ENCODE data around the gene HMGXB4.

Gene HMGXB4

GRCh38 chr22:35257321-35258190 lies at the start of gene HMGXB4:
Gene HMGXB4 (plus strand): TSS chr22:35257493. CDS start chr22:35262391, 4,898 bp downstream.
- Histone ChIP-seq H2AFZ (ENCODE audit: low read length, unreplicated experiment) (peak within 1 kb of the TSS; percentile 70), H3K79me2 (ENCODE audit: control insufficient read depth, insufficient read depth, low read length, unreplicated experiment) (peaks cover 38% of the 10 kb centered on the region), H3K27me3 (ENCODE audit: insufficient read depth, low read length) (no peaks in the 10 kb centered on the region), H3K27ac (ENCODE audit: low read depth, low read length) (peak within 1 kb of the TSS; percentile 74; the same call in 1 of the 2 replicates), H3K4me1 (ENCODE audit: control insufficient read depth, insufficient read depth, low read length, unreplicated experiment) (peaks cover 6% of the 10 kb centered on the region), H3K4me3 (ENCODE audit: low read depth, low read length) (peak within 1 kb of the TSS; percentile 88), H3K36me3 (ENCODE audit: insufficient read depth, low read length) (no peaks in the 10 kb centered on the region)

GRCh38 chr22:35208003-35208402 lies 49.3 kb upstream of the HMGXB4 start:
- Histone ChIP-seq H3K4me3 (ENCODE audit: low read depth, low read length) (no peak overlapping the region), H3K27ac (ENCODE audit: low read depth, low read length) (no peak overlapping the region), H3K36me3 (ENCODE audit: insufficient read depth, low read length) (no peaks in the 10 kb centered on the region), H3K4me1 (ENCODE audit: control insufficient read depth, insufficient read depth, low read length, unreplicated experiment) (no peaks in the 10 kb centered on the region), H3K79me2 (ENCODE audit: control insufficient read depth, insufficient read depth, low read length, unreplicated experiment) (no peaks in the 10 kb centered on the region), H3K27me3 (ENCODE audit: insufficient read depth, low read length) (no peaks in the 10 kb centered on the region), H2AFZ (ENCODE audit: low read length, unreplicated experiment) (no peak overlapping the region)

- Histone ChIP-seq H3K79me2 (ENCODE audit: control insufficient read depth, insufficient read depth, low read length, unreplicated experiment) (no peaks in the 10 kb centered on the region), H3K36me3 (ENCODE audit: insufficient read depth, low read length) (no peaks in the 10 kb centered on the region), H2AFZ (ENCODE audit: low read length, unreplicated experiment) (no peak overlapping the region), H3K27me3 (ENCODE audit: insufficient read depth, low read length) (no peaks in the 10 kb centered on the region), H3K4me1 (ENCODE audit: control insufficient read depth, insufficient read depth, low read length, unreplicated experiment) (no peaks in the 10 kb centered on the region), H3K4me3 (ENCODE audit: low read depth, low read length) (no peak overlapping the region), H3K27ac (ENCODE audit: low read depth, low read length) (no peak overlapping the region)
Observed at GRCh38 chr22:35209203-35209602, 48.1 kb upstream of the HMGXB4 start.

GRCh38 chr22:35212009-35212408 lies 45.3 kb upstream of the HMGXB4 start:
- no peaks in the 10 kb centered on the region for H3K27me3 ChIP-seq (ENCODE audit: insufficient read depth, low read length)
- H3K27ac ChIP-seq (ENCODE audit: low read depth, low read length) = no peak overlapping the region
- no peaks in the 10 kb centered on the region for H3K4me1 ChIP-seq (ENCODE audit: control insufficient read depth, insufficient read depth, low read length, unreplicated experiment)
- H3K79me2 ChIP-seq (ENCODE audit: control insufficient read depth, insufficient read depth, low read length, unreplicated experiment) = no peaks in the 10 kb centered on the region
- H3K36me3 ChIP-seq (ENCODE audit: insufficient read depth, low read length) = no peaks in the 10 kb centered on the region
- no peak overlapping the region for H2AFZ ChIP-seq (ENCODE audit: low read length, unreplicated experiment)
- no peak overlapping the region for H3K4me3 ChIP-seq (ENCODE audit: low read depth, low read length)

GRCh38 chr22:35212996-35213395 lies 44.3 kb upstream of the HMGXB4 start:
- no peaks in the 10 kb centered on the region for H3K36me3 ChIP-seq (ENCODE audit: insufficient read depth, low read length)
- H3K4me3 ChIP-seq (ENCODE audit: low read depth, low read length) = no peak overlapping the region
- H3K27me3 ChIP-seq (ENCODE audit: insufficient read depth, low read length) = no peaks in the 10 kb centered on the region
- no peaks in the 10 kb centered on the region for H3K79me2 ChIP-seq (ENCODE audit: control insufficient read depth, insufficient read depth, low read length, unreplicated experiment)
- H2AFZ ChIP-seq (ENCODE audit: low read length, unreplicated experiment) = no peak overlapping the region
- no peak overlapping the region for H3K27ac ChIP-seq (ENCODE audit: low read depth, low read length)
- no peaks in the 10 kb centered on the region for H3K4me1 ChIP-seq (ENCODE audit: control insufficient read depth, insufficient read depth, low read length, unreplicated experiment)

GRCh38 chr22:35214968-35215367 lies 42.3 kb upstream of the HMGXB4 start:
- H3K36me3 ChIP-seq (ENCODE audit: insufficient read depth, low read length) = no peaks in the 10 kb centered on the region
- H3K27ac ChIP-seq (ENCODE audit: low read depth, low read length) = no peak overlapping the region
- H3K4me1 ChIP-seq (ENCODE audit: control insufficient read depth, insufficient read depth, low read length, unreplicated experiment) = no peaks in the 10 kb centered on the region
- no peak overlapping the region for H3K4me3 ChIP-seq (ENCODE audit: low read depth, low read length)
- H2AFZ ChIP-seq (ENCODE audit: low read length, unreplicated experiment) = no peak overlapping the region
- H3K79me2 ChIP-seq (ENCODE audit: control insufficient read depth, insufficient read depth, low read length, unreplicated experiment) = no peaks in the 10 kb centered on the region
- no peaks in the 10 kb centered on the region for H3K27me3 ChIP-seq (ENCODE audit: insufficient read depth, low read length)

- H3K4me3 ChIP-seq (ENCODE audit: low read depth, low read length) = no peak overlapping the region
- H2AFZ ChIP-seq (ENCODE audit: low read length, unreplicated experiment) = no peak overlapping the region
- H3K36me3 ChIP-seq (ENCODE audit: insufficient read depth, low read length) = no peaks in the 10 kb centered on the region
- no peaks in the 10 kb centered on the region for H3K4me1 ChIP-seq (ENCODE audit: control insufficient read depth, insufficient read depth, low read length, unreplicated experiment)
- no peaks in the 10 kb centered on the region for H3K79me2 ChIP-seq (ENCODE audit: control insufficient read depth, insufficient read depth, low read length, unreplicated experiment)
- H3K27ac ChIP-seq (ENCODE audit: low read depth, low read length) = no peak overlapping the region
- no peaks in the 10 kb centered on the region for H3K27me3 ChIP-seq (ENCODE audit: insufficient read depth, low read length)
Observed at GRCh38 chr22:35215993-35216392, 41.3 kb upstream of the HMGXB4 start.

GRCh38 chr22:35217527-35217926 lies 39.8 kb upstream of the HMGXB4 start:
- no peaks in the 10 kb centered on the region for H3K36me3 ChIP-seq (ENCODE audit: insufficient read depth, low read length)
- no peaks in the 10 kb centered on the region for H3K79me2 ChIP-seq (ENCODE audit: control insufficient read depth, insufficient read depth, low read length, unreplicated experiment)
- no peaks in the 10 kb centered on the region for H3K27me3 ChIP-seq (ENCODE audit: insufficient read depth, low read length)
- no peaks in the 10 kb centered on the region for H3K4me1 ChIP-seq (ENCODE audit: control insufficient read depth, insufficient read depth, low read length, unreplicated experiment)
- H3K27ac ChIP-seq (ENCODE audit: low read depth, low read length) = no peak overlapping the region
- H3K4me3 ChIP-seq (ENCODE audit: low read depth, low read length) = no peak overlapping the region
- no peak overlapping the region for H2AFZ ChIP-seq (ENCODE audit: low read length, unreplicated experiment)

GRCh38 chr22:35218079-35218478 lies 39.2 kb upstream of the HMGXB4 start:
- Histone ChIP-seq H3K79me2 (ENCODE audit: control insufficient read depth, insufficient read depth, low read length, unreplicated experiment) (no peaks in the 10 kb centered on the region), H3K27ac (ENCODE audit: low read depth, low read length) (no peak overlapping the region), H3K36me3 (ENCODE audit: insufficient read depth, low read length) (no peaks in the 10 kb centered on the region)

GRCh38 chr22:35219012-35219411 lies 38.3 kb upstream of the HMGXB4 start:
- no peak overlapping the region for H3K27ac ChIP-seq (ENCODE audit: low read depth, low read length)
- no peaks in the 10 kb centered on the region for H3K27me3 ChIP-seq (ENCODE audit: insufficient read depth, low read length)
- H2AFZ ChIP-seq (ENCODE audit: low read length, unreplicated experiment) = no peak overlapping the region
- no peaks in the 10 kb centered on the region for H3K4me1 ChIP-seq (ENCODE audit: control insufficient read depth, insufficient read depth, low read length, unreplicated experiment)
- H3K36me3 ChIP-seq (ENCODE audit: insufficient read depth, low read length) = no peaks in the 10 kb centered on the region
- H3K79me2 ChIP-seq (ENCODE audit: control insufficient read depth, insufficient read depth, low read length, unreplicated experiment) = no peaks in the 10 kb centered on the region
- H3K4me3 ChIP-seq (ENCODE audit: low read depth, low read length) = no peak overlapping the region

More at GRCh38 chr22:35218079-35218478, 39.2 kb upstream of the HMGXB4 start:
- Histone ChIP-seq H3K4me3 (ENCODE audit: low read depth, low read length) (no peak overlapping the region), H3K4me1 (ENCODE audit: control insufficient read depth, insufficient read depth, low read length, unreplicated experiment) (no peaks in the 10 kb centered on the region), H3K27me3 (ENCODE audit: insufficient read depth, low read length) (no peaks in the 10 kb centered on the region), H2AFZ (ENCODE audit: low read length, unreplicated experiment) (no peak overlapping the region)

- no peaks in the 10 kb centered on the region; the same call in 1 of the 2 replicates for H3K27me3 ChIP-seq (ENCODE audit: insufficient read depth, low read length)
- H3K27ac ChIP-seq (ENCODE audit: low read depth, low read length) = no peak overlapping the region
- H3K4me3 ChIP-seq (ENCODE audit: low read depth, low read length) = no peak overlapping the region
- H2AFZ ChIP-seq (ENCODE audit: low read length, unreplicated experiment) = no peak overlapping the region
- no peaks in the 10 kb centered on the region for H3K36me3 ChIP-seq (ENCODE audit: insufficient read depth, low read length)
- H3K79me2 ChIP-seq (ENCODE audit: control insufficient read depth, insufficient read depth, low read length, unreplicated experiment) = no peaks in the 10 kb centered on the region
- H3K4me1 ChIP-seq (ENCODE audit: control insufficient read depth, insufficient read depth, low read length, unreplicated experiment) = no peaks in the 10 kb centered on the region
Observed at GRCh38 chr22:35220221-35220620, 37.1 kb upstream of the HMGXB4 start.

Data from ACC112 (cell line).